ENCODE measurements around the gene PAGE4. TPM values are rescaled to one million over a fixed set of nuclear protein-coding genes. Genes with fewer than 3 reads are reported as not detected.

The PAGE4 gene
- total and polyA plus RNA-seq, 2 of the 13 experiments (the other 11 are each of a cell fraction or from before 2014, with no cell fraction given) = 1.1 TPM; not detected in 1

- Histone ChIP-seq H4K20me1 (ENCODE audit: insufficient read depth, low read length) (peaks cover 8% of the 10 kb centered on the region; the same call in 1 of the 2 replicates), H3K27me3 (ENCODE audit: control insufficient read depth in 1 of 2, insufficient read depth in 2 of 2, low read length in 2 of 2) (no peaks in the 10 kb centered on the region; a peak in 1 of 5 replicates), H3K79me2 (ENCODE audit: insufficient read depth, low read length) (peaks cover 30% of the 10 kb centered on the region), H2AFZ (ENCODE audit: low read length) (no peak overlapping the region), H3K9me3 (ENCODE audit: low read length) (no peaks in the 10 kb centered on the region), H3K27ac (ENCODE audit: extremely low read length, insufficient read depth, low read length) (peak overlapping the region; percentile 97), H3K4me3 (replicated peaks in 1 of 3; ENCODE audit: insufficient read depth in 1 of 3, low read depth in 2 of 3, low read length in 3 of 3) (peak overlapping the region; percentile 52 to 76 (median 71); a peak in 5 of 6 replicates), H3K4me2 (ENCODE audit: low read depth, low read length) (peak overlapping the region; percentile 85), H3K4me1 (ENCODE audit: insufficient read depth, low read length) (peaks cover 57% of the 10 kb centered on the region), H3K9ac (ENCODE audit: insufficient read depth, low read depth, low read length) (peak overlapping the region; percentile 87), H3K36me3 (replicated peaks in 1 of 2; ENCODE audit: control insufficient read depth in 1 of 2, insufficient read depth in 2 of 2, low read length in 2 of 2) (no peaks in the 10 kb centered on the region)
- TSS peak; percentile 92 for BruUV-seq (replicated peaks)
- no peak for DNase-seq (ENCODE audit: low spot score)
- in situ Hi-C loops (cut with HindIII; ENCODE audit: extremely low pct_ligation_motif_present, low pct_unique_long_range_greater_than_20kb) = loop anchor here (5.0 kb wide), 1 partner anchor 36 kb away; no protein-coding TSS in a partner anchor
- intact Hi-C loops (cut with micrococcal nuclease; ENCODE audit: unreplicated experiment) = loop anchor here (5.0 kb wide), 1 partner anchor 926 kb away; no protein-coding TSS in a partner anchor
- FAIRE-seq = no peak
- POLR2A ChIA-PET = interaction anchor here (0.6 to 5.3 kb wide), 15 partner anchors 9 to 687 kb away, joined by 3 to 91 read pairs (median 4); partner anchors contain the start of gene CLCN5
- CTCF ChIA-PET (ENCODE audit: low intra/inter-chr PET ratio, low total read pairs) = interaction anchor here (2.0 kb wide), 1 partner anchor 37 kb away, joined by 13 read pairs; no protein-coding TSS in a partner anchor
- peak; percentile 13; the same call in 2 of the 3 replicates for ATAC-seq
- WGBS (ENCODE audit: low lambda C conversion rate) = no CpG with 5 or more reads among the region's 28 CpGs
- TF ChIP-seq HMGXB4 (CRISPR knock-in tag; IDR thresholded peaks at IDR 0.05; ENCODE audit: borderline replicate concordance in 1 of 2, low read depth in 1 of 2) (no peak; a peak in 1 of 4 replicates), FUBP1 (CRISPR knock-in tag; IDR thresholded peaks at IDR 0.05; ENCODE audit: borderline replicate concordance) (no peak), ZNF343 (CRISPR knock-in tag; IDR thresholded peaks at IDR 0.05) (no peak), ZFAT (CRISPR knock-in tag; conservative IDR thresholded peaks at IDR 0.05) (no peak), STAT5B (CRISPR knock-in tag; IDR thresholded peaks at IDR 0.05) (no peak), U2AF2 (IDR thresholded peaks at IDR 0.05; ENCODE audit: low read depth, low read length) (no peak), ZSCAN22 (CRISPR knock-in tag; IDR thresholded peaks at IDR 0.05) (no peak), ZNF460 (CRISPR knock-in tag; IDR thresholded peaks at IDR 0.05; ENCODE audit: borderline replicate concordance) (no peak), ZNF572 (CRISPR knock-in tag; IDR thresholded peaks at IDR 0.05) (no peak), ZFP90 (CRISPR knock-in tag; IDR thresholded peaks at IDR 0.05; ENCODE audit: borderline replicate concordance) (no peak), ZKSCAN8 (CRISPR knock-in tag; IDR thresholded peaks at IDR 0.05; ENCODE audit: borderline replicate concordance) (no peak), DBP (CRISPR knock-in tag; IDR thresholded peaks at IDR 0.05; ENCODE audit: not compliant biosample characterization) (no peak), ZFP36L2 (CRISPR knock-in tag; IDR thresholded peaks at IDR 0.05) (no peak), GPN1 (CRISPR knock-in tag; IDR thresholded peaks at IDR 0.05; ENCODE audit: borderline replicate concordance) (no peak), ZNF674 (CRISPR knock-in tag; IDR thresholded peaks at IDR 0.05; ENCODE audit: low read depth) (no peak), SETDB1 (CRISPR knock-in tag; IDR thresholded peaks at IDR 0.05; ENCODE audit: borderline replicate concordance) (no peak), PTBP1 (IDR thresholded peaks at IDR 0.05; ENCODE audit: low read depth, low read length, poor library complexity, severe bottlenecking) (no peak), ZNF564 (CRISPR knock-in tag; IDR thresholded peaks at IDR 0.05) (0 out of 2 replicates have a peak, but pooled peaks have one; percentile 36)
These were observed 49.2 kb downstream of the PAGE4 start for GRCh38 chrX:49878128-49878833.
